Smooth muscle cell of the umbilical artery (primary cell): ENCODE results near the gene VSIG2. TPM values are rescaled to one million over a fixed set of nuclear protein-coding genes. Genes with fewer than 3 reads are reported as not detected.

ENCODE experiments used
- total RNA-seq: library from RNA; depleted of rRNA; stranded (reverse); fragments of >200 nt; gene quantifications from 2 replicates; pipeline ENCODE4 v1.2.3, GENCODE V29; 2014

Gene VSIG2
- total RNA-seq: not detected in 2 replicates

GRCh38 chr11:124751741-124752470 lies at the start of gene VSIG2:
TSS of gene VSIG2 (minus strand) at chr11:124752255. CDS start at chr11:124752137, 118 bp downstream.

GRCh38 chr11:124800226-124800929 lies 48.3 kb upstream of the VSIG2 start, which contains the start of gene MSANTD2:
TSS of gene MSANTD2 (minus strand) at chr11:124800406. CDS start at chr11:124800380, 26 bp downstream.

GRCh38 chr11:124762105-124762623 lies 10.1 kb upstream of the VSIG2 start, which contains the start of gene ESAM:
TSS of gene ESAM (minus strand) at chr11:124762290. CDS start at chr11:124762154, 136 bp downstream.

GRCh38 chr11:124739479-124740276 lies 12.4 kb downstream of the VSIG2 start, which contains the start of gene NRGN:
TSS of gene NRGN (plus strand) at chr11:124739942. CDS start at chr11:124740085, 143 bp downstream.

Other genes with a start within 250 kb of the VSIG2 start
- gene OR8B12, start 208.6 kb downstream of the VSIG2 start, total RNA-seq: not detected in 2 replicates
- gene OR8A1, start 182.3 kb downstream of the VSIG2 start, total RNA-seq: not detected in 2 replicates
- gene PANX3, start 140.8 kb downstream of the VSIG2 start, total RNA-seq: not detected in 2 replicates
- 26.7 and 29.4 TPM in 2 replicates for gene TBRG1, start 129.4 kb downstream of the VSIG2 start, total RNA-seq
- gene SIAE, start 78.5 kb downstream of the VSIG2 start, total RNA-seq: 17.5 and 18.3 TPM in 2 replicates
- 5.0 and 8.1 TPM in 2 replicates for gene SPA17, start 78.4 kb downstream of the VSIG2 start, total RNA-seq
- 0.28 TPM in 1 of 2 replicates, not detected in the other for gene NRGN, start 12.3 kb downstream of the VSIG2 start, total RNA-seq
- gene ESAM, start 10.0 kb upstream of the VSIG2 start, total RNA-seq: 0.30 and 0.37 TPM in 2 replicates
- 8.3 and 12.0 TPM in 2 replicates for gene MSANTD2, start 48.2 kb upstream of the VSIG2 start, total RNA-seq
- 6.2 and 7.7 TPM in 2 replicates for gene ROBO3, start 113.2 kb upstream of the VSIG2 start, total RNA-seq
- gene ROBO4, start 145.6 kb upstream of the VSIG2 start, total RNA-seq: 0.30 and 0.46 TPM in 2 replicates
- 0.09 TPM in 1 of 2 replicates, not detected in the other for gene HEPN1, start 167.0 kb upstream of the VSIG2 start, total RNA-seq
- gene HEPACAM, start 183.8 kb upstream of the VSIG2 start, total RNA-seq: not detected in 2 replicates
- gene CCDC15, start 201.9 kb upstream of the VSIG2 start, total RNA-seq: 0.30 and 1.9 TPM in 2 replicates